HG02840 (cell line): ENCODE results near the gene CDR2.
"Not testable (repeated sequence)": the region's sequence is repeated elsewhere in the genome, so short reads cannot be mapped to it uniquely, and the experiment has no call there.

Experiments
- ATAC-seq: cut with Tn5 transposase; IDR thresholded peaks from one replicate; pipeline ENCODE4 v1.9.1; 2021; ENCODE audit warnings: mild to moderate bottlenecking, moderate library complexity, moderate number of reproducible peaks; ENCODE audit not compliant: unreplicated experiment, low FRiP score

CDR2 gene

GRCh38 chr16:22379656-22380055, 5.2 kb upstream of the CDR2 start:
- ATAC-seq: no peak

- no peak for ATAC-seq
Observed at GRCh38 chr16:22375963-22376640, 1.7 kb upstream of the CDR2 start.

- ATAC-seq: no peak
Observed at GRCh38 chr16:22375117-22375962, 921 bp upstream of the CDR2 start.

GRCh38 chr16:22373662-22374310, 633 bp downstream of the CDR2 start:
- peak; percentile 15 for ATAC-seq

- ATAC-seq: no peak
Observed at GRCh38 chr16:22372882-22373661, 1.3 kb downstream of the CDR2 start.

GRCh38 chr16:22370038-22370820, 4.2 kb downstream of the CDR2 start:
- ATAC-seq: no peak

GRCh38 chr16:22369221-22369811, 5.1 kb downstream of the CDR2 start:
- no peak for ATAC-seq

GRCh38 chr16:22368200-22368826, 6.1 kb downstream of the CDR2 start:
- ATAC-seq: not testable (repeated sequence)

GRCh38 chr16:22366889-22367288, 7.5 kb downstream of the CDR2 start:
- ATAC-seq: no peak

GRCh38 chr16:22366371-22366770, 8.0 kb downstream of the CDR2 start:
- no peak for ATAC-seq

GRCh38 chr16:22364241-22364640, 10.2 kb downstream of the CDR2 start:
- no peak for ATAC-seq

- no peak for ATAC-seq
Observed at GRCh38 chr16:22360963-22361659, 13.3 kb downstream of the CDR2 start.

- no peak for ATAC-seq
Observed at GRCh38 chr16:22359679-22360078, 14.7 kb downstream of the CDR2 start.

GRCh38 chr16:22358000-22358399, 16.4 kb downstream of the CDR2 start:
- ATAC-seq: no peak

GRCh38 chr16:22357635-22357971, 16.8 kb downstream of the CDR2 start:
- ATAC-seq: peak; percentile 74

- peak; percentile 29 for ATAC-seq
Observed at GRCh38 chr16:22356930-22357634, 17.3 kb downstream of the CDR2 start.

- no peak for ATAC-seq
Observed at GRCh38 chr16:22355487-22355908, 18.9 kb downstream of the CDR2 start.
